Cardiac septum (tissue), 1 donor: ENCODE results near the gene GLUD1. TPM values are rescaled to one million over a fixed set of nuclear protein-coding genes. Genes with fewer than 3 reads are reported as not detected.
"Not testable (repeated sequence)": the region's sequence is repeated elsewhere in the genome, so short reads cannot be mapped to it uniquely, and the experiment has no call there.

Source experiments
- DNase-seq: peaks from one replicate; pipeline ENCODE4 v3.0.0-alpha.2; 2020; ENCODE audit warnings: low spot score
- intact Hi-C: fragments of 100-400 bp; cut with DNase I; formaldehyde crosslinking; loops from one replicate; pipeline ENCODE4 v1.14.0; 2022
- total RNA-seq: library from RNA; stranded (reverse); fragmentation: NEBNext Ultra II Directional; extraction: Animal tissue kit (Norgen Biotek cat#: 25700); gene quantifications from one replicate; pipeline ENCODE4 v1.2.1, GENCODE V29; 2021
- donor health status: DM: no; HTN: no; CAD: no.

Gene GLUD1
- total RNA-seq, 1 donor from 2014 or later: 118 TPM

- DNase-seq, intact Hi-C loops: not testable (repeated sequence)
These were observed 81.1 kb downstream of the GLUD1 start for GRCh38 chr10:87013528-87013927.

DNA sequence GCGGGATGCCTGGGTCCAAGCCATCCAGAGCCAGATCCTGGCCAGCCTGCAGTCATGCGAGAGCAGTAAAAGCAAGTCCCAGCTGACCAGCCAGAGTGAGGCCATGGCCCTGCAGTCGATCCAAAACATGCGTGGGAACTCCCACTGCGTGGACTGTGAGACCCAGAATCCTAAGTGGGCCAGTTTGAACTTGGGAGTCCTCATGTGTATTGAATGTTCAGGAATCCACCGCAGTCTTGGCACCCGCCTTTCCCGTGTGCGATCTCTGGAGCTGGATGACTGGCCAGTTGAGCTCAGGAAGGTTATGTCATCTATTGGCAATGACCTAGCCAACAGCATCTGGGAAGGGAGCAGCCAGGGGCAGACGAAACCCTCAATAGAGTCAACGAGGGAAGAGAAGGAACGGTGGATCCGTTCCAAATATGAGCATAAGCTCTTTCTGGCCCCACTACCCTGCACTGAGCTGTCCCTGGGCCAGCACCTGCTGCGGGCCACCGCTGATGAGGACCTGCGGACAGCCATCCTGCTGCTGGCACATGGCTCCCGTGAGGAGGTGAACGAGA is 85.4 kb downstream of the GLUD1 start:
- intact Hi-C loops, DNase-seq: not testable (repeated sequence)

DNA sequence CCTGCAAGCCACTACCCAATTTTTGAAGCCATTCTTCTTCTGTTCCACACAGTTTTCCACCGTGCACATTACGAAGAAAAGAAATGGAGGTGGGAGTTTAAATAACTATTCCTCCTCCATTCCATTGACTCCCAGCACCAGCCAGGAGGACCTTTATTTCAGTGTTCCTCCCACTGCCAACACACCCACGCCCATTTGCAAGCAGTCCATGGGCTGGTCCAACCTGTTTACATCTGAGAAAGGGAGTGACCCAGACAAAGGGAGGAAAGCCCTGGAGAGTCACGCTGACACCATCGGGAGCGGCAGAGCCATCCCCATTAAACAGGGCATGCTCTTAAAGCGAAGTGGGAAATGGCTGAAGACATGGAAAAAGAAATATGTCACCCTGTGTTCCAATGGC is 86.3 kb downstream of the GLUD1 start:
- intact Hi-C loops, DNase-seq: not testable (repeated sequence)

DNA sequence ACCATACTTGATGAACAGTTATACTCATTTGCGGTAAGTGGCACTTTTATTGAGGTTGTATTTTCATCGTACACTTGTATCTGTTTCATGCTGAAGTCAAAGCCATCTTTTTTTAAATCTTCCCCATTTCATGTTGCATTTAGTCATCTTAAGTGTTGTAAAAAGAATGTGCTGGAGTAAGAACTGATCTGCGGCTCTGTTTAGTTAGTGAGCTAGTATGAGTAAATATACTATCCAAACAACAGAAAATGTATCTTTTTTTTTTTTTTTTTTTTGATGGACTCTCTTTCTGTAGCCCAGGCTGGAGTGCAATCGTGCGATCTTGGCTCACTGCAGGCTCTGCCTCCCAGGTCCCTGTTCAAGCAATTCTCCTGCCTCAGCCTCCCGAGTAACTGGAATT is 87.0 kb downstream of the GLUD1 start:
- intact Hi-C loops, DNase-seq: not testable (repeated sequence)

- DNase-seq, intact Hi-C loops: not testable (repeated sequence)
These were observed 87.5 kb downstream of the GLUD1 start for GRCh38 chr10:87007124-87007523.

GRCh38 chr10:87000491-87000890 is 94.2 kb downstream of the GLUD1 start:
- intact Hi-C loops: no loop called here

More at GRCh38 chr10:87000491-87000890, 94.2 kb downstream of the GLUD1 start:
- DNase-seq: no peak

Other genes starting within 250 kb of the GLUD1 start
- gene MMRN2, start 137.2 kb downstream of the GLUD1 start, total RNA-seq: 28.0 TPM
- 9.3 TPM for gene SNCG, start 136.2 kb downstream of the GLUD1 start, total RNA-seq
- gene ADIRF, start 126.4 kb downstream of the GLUD1 start, total RNA-seq: 33.0 TPM
- not detected for gene FAM25A, start 74.5 kb downstream of the GLUD1 start, total RNA-seq
- gene SHLD2, start 363 bp upstream of the GLUD1 start, total RNA-seq: 13.7 TPM
- 1.6 TPM for gene NUTM2A, start 130.6 kb upstream of the GLUD1 start, total RNA-seq